Endothelial cell (in vitro differentiated cells): ENCODE measurements around the gene ADCY5. TPM values are rescaled to one million over a fixed set of nuclear protein-coding genes. Genes with fewer than 3 reads are reported as not detected.

Experiments
- DNase-seq: peaks from one replicate; pipeline ENCODE4 v3.0.0; 2021; ENCODE audit warnings: low spot score
- H3K27ac Mint-ChIP-seq: one replicate; pipeline ENCODE4 v1.8.0; 2021; ENCODE audit warnings: mixed read lengths, inconsistent platforms; ENCODE audit not compliant: unreplicated experiment
- H3K27me3 Mint-ChIP-seq: one replicate; pipeline ENCODE4 v1.8.0; 2021; ENCODE audit warnings: mild to moderate bottlenecking, moderate library complexity, mixed read lengths, inconsistent platforms; ENCODE audit not compliant: unreplicated experiment
- H3K36me3 Mint-ChIP-seq: one replicate; pipeline ENCODE4 v1.8.0; 2021; ENCODE audit warnings: mild to moderate bottlenecking, low read depth, mixed read lengths, inconsistent platforms; ENCODE audit not compliant: unreplicated experiment
- H3K4me1 Mint-ChIP-seq: one replicate; pipeline ENCODE4 v1.8.0; 2021; ENCODE audit warnings: mild to moderate bottlenecking, mixed read lengths, inconsistent platforms; ENCODE audit not compliant: unreplicated experiment
- H3K4me3 Mint-ChIP-seq: one replicate; pipeline ENCODE4 v1.8.0; 2021; ENCODE audit warnings: mild to moderate bottlenecking, mixed read lengths, inconsistent platforms; ENCODE audit not compliant: unreplicated experiment
- H3K9me3 Mint-ChIP-seq: one replicate; pipeline ENCODE4 v1.8.0; 2021; ENCODE audit warnings: mixed read lengths, inconsistent platforms; ENCODE audit not compliant: unreplicated experiment
- total RNA-seq: library from RNA; stranded (reverse); fragmentation: NEBNext Ultra II Directional; extraction: Animal tissue kit (Norgen Biotek cat#: 25700); gene quantifications from one replicate; pipeline ENCODE4 v1.2.1, GENCODE V29; 2021; ENCODE audit not compliant: unreplicated experiment
- TF ChIP-seq, protein P1 (sequence below): fragments of 200-600 bp; sonication (generic); IDR thresholded peaks from one replicate; pipeline ENCODE4 v1.5.0; 2021; ENCODE audit warnings: antibody characterized with exemption; ENCODE audit not compliant: unreplicated experiment

The ADCY5 gene
- total RNA-seq, 1 donor from 2014 or later: 1.0 TPM

DNA sequence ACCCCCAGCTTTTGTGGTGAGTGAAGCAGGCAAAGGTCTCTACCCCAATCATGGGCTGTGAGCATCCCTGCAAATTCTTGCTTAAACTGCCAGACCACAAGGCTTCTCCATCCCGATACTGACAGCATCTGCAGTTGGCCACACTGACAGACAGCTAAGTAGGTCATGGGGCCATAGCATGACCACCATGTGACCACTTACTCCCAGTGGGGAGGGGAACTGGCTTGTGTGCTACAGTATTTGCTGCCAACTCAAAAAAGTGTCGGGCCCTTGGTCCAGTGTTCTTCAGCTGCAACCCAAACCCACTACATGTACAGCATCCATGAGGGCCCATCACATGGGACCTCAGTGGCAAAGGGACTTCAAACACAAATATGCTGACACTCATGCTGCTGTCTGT, 143.7 kb downstream of the ADCY5 start:
- Mint-ChIP-seq H3K4me3 (no peak overlapping the region), H3K27me3 (peaks cover 2% of the 10 kb centered on the region), H3K27ac (no peak overlapping the region), H3K4me1 (no peaks in the 10 kb centered on the region), H3K9me3 (no peaks in the 10 kb centered on the region), H3K36me3 (no peaks in the 10 kb centered on the region)
- TF ChIP-seq, protein P1, sequence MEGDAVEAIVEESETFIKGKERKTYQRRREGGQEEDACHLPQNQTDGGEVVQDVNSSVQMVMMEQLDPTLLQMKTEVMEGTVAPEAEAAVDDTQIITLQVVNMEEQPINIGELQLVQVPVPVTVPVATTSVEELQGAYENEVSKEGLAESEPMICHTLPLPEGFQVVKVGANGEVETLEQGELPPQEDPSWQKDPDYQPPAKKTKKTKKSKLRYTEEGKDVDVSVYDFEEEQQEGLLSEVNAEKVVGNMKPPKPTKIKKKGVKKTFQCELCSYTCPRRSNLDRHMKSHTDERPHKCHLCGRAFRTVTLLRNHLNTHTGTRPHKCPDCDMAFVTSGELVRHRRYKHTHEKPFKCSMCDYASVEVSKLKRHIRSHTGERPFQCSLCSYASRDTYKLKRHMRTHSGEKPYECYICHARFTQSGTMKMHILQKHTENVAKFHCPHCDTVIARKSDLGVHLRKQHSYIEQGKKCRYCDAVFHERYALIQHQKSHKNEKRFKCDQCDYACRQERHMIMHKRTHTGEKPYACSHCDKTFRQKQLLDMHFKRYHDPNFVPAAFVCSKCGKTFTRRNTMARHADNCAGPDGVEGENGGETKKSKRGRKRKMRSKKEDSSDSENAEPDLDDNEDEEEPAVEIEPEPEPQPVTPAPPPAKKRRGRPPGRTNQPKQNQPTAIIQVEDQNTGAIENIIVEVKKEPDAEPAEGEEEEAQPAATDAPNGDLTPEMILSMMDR: no peak
- DNase-seq: no peak

DNA sequence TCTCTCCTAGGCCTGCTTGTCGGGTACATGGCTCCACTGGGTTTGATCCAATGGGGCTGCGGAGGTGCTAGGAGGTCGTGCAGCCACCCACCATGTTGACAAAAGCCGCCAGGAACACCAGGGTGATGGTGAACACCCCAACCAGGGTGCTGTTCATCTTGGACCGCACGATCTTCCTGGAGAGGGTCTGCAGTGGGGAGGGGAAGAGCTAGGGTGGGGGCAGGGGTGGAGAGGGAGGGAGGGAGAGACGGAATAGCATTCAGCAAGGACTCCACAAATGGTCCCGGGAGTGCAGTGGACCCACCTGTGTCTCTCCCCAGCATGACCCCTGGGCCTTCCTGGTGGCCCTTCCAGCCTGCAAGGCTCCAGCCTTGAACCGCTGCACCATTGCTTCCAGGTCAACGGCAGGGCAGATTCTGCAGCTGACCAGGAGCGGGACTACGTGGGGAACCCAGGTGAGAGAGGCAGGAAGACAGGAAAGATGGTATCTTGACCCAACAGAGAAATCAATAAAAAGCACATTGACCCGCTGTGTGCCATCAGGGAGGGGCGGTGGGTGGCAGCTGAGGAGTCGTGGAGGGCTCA, 144.8 kb downstream of the ADCY5 start:
- TF ChIP-seq, protein P1: no peak
- no peaks in the 10 kb centered on the region for H3K4me1 Mint-ChIP-seq
- no peaks in the 10 kb centered on the region for H3K36me3 Mint-ChIP-seq
- H3K27me3 Mint-ChIP-seq: peaks cover 2% of the 10 kb centered on the region
- no peaks in the 10 kb centered on the region for H3K9me3 Mint-ChIP-seq
- no peak overlapping the region for H3K27ac Mint-ChIP-seq
- no peak for DNase-seq
- H3K4me3 Mint-ChIP-seq: no peak overlapping the region

- peaks cover 2% of the 10 kb centered on the region for H3K27me3 Mint-ChIP-seq
- H3K27ac Mint-ChIP-seq: no peak overlapping the region
- H3K4me1 Mint-ChIP-seq: no peaks in the 10 kb centered on the region
- TF ChIP-seq, protein P1: no peak
- no peaks in the 10 kb centered on the region for H3K36me3 Mint-ChIP-seq
- H3K9me3 Mint-ChIP-seq: no peaks in the 10 kb centered on the region
- no peak overlapping the region for H3K4me3 Mint-ChIP-seq
- DNase-seq: no peak
Measured at GRCh38 chr3:123302961-123303360, 145.9 kb downstream of the ADCY5 start.

- Mint-ChIP-seq H3K4me3 (no peak overlapping the region), H3K27me3 (peaks cover 2% of the 10 kb centered on the region), H3K36me3 (no peaks in the 10 kb centered on the region), H3K27ac (no peak overlapping the region), H3K9me3 (no peaks in the 10 kb centered on the region), H3K4me1 (no peaks in the 10 kb centered on the region)
- TF ChIP-seq, protein P1: no peak
- DNase-seq: no peak
Measured at GRCh38 chr3:123301331-123302184, 147.3 kb downstream of the ADCY5 start.

DNA sequence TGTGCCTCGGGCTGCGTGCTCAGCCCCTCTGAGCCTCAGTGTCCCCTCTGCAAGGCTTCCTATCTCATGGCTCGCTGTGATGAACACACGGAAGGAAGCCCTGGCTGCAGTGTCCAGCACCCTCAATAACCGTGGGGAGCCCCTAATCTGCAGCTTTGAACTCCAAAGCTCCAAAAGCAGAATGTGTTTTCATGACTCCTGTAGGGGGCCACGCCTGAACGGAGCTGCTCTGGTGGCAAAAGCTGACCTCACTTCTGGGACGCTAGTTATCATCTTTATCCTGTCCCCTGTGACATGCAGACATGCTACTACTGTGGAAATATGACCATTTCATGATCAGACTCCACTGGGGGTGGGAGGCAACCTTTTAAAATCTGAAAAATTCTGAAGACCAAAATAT, 148.3 kb downstream of the ADCY5 start:
- Mint-ChIP-seq H3K36me3 (no peaks in the 10 kb centered on the region), H3K4me1 (no peaks in the 10 kb centered on the region), H3K9me3 (no peaks in the 10 kb centered on the region), H3K4me3 (no peak overlapping the region), H3K27ac (no peak overlapping the region), H3K27me3 (peaks cover 4% of the 10 kb centered on the region)
- TF ChIP-seq, protein P1: no peak
- DNase-seq: no peak
